H9 (cell line): ENCODE data around the gene RARS2. TPM values are rescaled to one million over a fixed set of nuclear protein-coding genes. Genes with fewer than 3 reads are reported as not detected.

Experiments
- DNase-seq: peaks from one replicate; pipeline ENCODE4 v3.0.0-alpha.2; 2017
- H2AFZ ChIP-seq: one replicate; pipeline ENCODE4 v1.6.1; 2013; ENCODE audit warnings: mild to moderate bottlenecking, low read length, control low read depth, moderate library complexity
- H2AK5ac ChIP-seq: 2 replicates; pipeline ENCODE4 v1.6.1; 2013; ENCODE audit warnings: low read length, control low read depth, mixed read lengths; ENCODE audit not compliant: insufficient read length
- H2BK120ac ChIP-seq: one replicate; pipeline ENCODE4 v1.6.1; 2013; ENCODE audit warnings: low read depth, mild to moderate bottlenecking, low read length, control low read depth, inconsistent platforms; ENCODE audit not compliant: poor library complexity, severe bottlenecking
- H2BK12ac ChIP-seq: 2 replicates; pipeline ENCODE4 v1.6.1; 2013; ENCODE audit warnings: low read length, control low read depth, mixed read lengths, low read depth; ENCODE audit not compliant: insufficient read length
- H2BK15ac ChIP-seq: 2 replicates; pipeline ENCODE4 v1.6.1; 2013; ENCODE audit warnings: low read depth, low read length, control low read depth
- H2BK20ac ChIP-seq: one replicate; pipeline ENCODE4 v1.6.1; 2013; ENCODE audit warnings: low read depth, mild to moderate bottlenecking, low read length, control low read depth, inconsistent platforms; ENCODE audit not compliant: poor library complexity, severe bottlenecking
- H2BK5ac ChIP-seq: 2 replicates; pipeline ENCODE4 v1.6.1; 2013; ENCODE audit warnings: low read length, control low read depth, mixed read lengths; ENCODE audit not compliant: insufficient read length
- H3K14ac ChIP-seq: 2 replicates; pipeline ENCODE4 v1.6.1; 2013; ENCODE audit warnings: low read length, control low read depth; ENCODE audit not compliant: insufficient read depth
- H3K18ac ChIP-seq: 2 replicates; pipeline ENCODE4 v1.6.1; 2013; ENCODE audit warnings: low read depth, mild to moderate bottlenecking, mixed read lengths, low read length, control low read depth; ENCODE audit not compliant: insufficient read length
- H3K23ac ChIP-seq: 2 replicates; pipeline ENCODE4 v1.6.1; 2013; ENCODE audit warnings: low read length, control low read depth, mixed read lengths, low read depth; ENCODE audit not compliant: insufficient read length
- H3K23me2 ChIP-seq: 2 replicates; pipeline ENCODE4 v1.6.1; 2013; ENCODE audit warnings: low read depth, mild to moderate bottlenecking, mixed read lengths, low read length, control low read depth; ENCODE audit not compliant: insufficient read length, poor library complexity, severe bottlenecking
- H3K27ac ChIP-seq: 2 replicates; pipeline ENCODE4 v1.5.1; 2013; ENCODE audit warnings: low read length, control low read depth, mixed read lengths, low read depth; ENCODE audit not compliant: insufficient read length
- H3K27me3 ChIP-seq: 2 replicates; pipeline ENCODE4 v1.6.1; 2013; ENCODE audit warnings: low read length, control low read depth, inconsistent platforms; ENCODE audit not compliant: insufficient read depth
- H3K4ac ChIP-seq: 2 replicates; pipeline ENCODE4 v1.6.1; 2013; ENCODE audit warnings: low read depth, mild to moderate bottlenecking, control low read depth, inconsistent platforms, low read length, moderate library complexity
- H3K4me1 ChIP-seq: 2 replicates; pipeline ENCODE4 v1.6.1; 2013; ENCODE audit warnings: low read length, control low read depth, inconsistent platforms; ENCODE audit not compliant: insufficient read depth
- H3K4me2 ChIP-seq: 2 replicates; pipeline ENCODE4 v1.6.1; 2013; ENCODE audit warnings: low read length, control low read depth, mixed read lengths; ENCODE audit not compliant: insufficient read length, insufficient read depth
- H3K56ac ChIP-seq: 2 replicates; pipeline ENCODE4 v1.6.1; 2013; ENCODE audit warnings: low read depth, mild to moderate bottlenecking, mixed read lengths, low read length, control low read depth; ENCODE audit not compliant: insufficient read length
- H3K79me1 ChIP-seq: 2 replicates; pipeline ENCODE4 v1.6.1; 2013; ENCODE audit warnings: low read depth, mild to moderate bottlenecking, moderate library complexity, low read length, control low read depth, inconsistent platforms; ENCODE audit not compliant: insufficient read depth, poor library complexity, severe bottlenecking
- H3K79me2 ChIP-seq: 2 replicates; pipeline ENCODE4 v1.6.1; 2013; ENCODE audit warnings: low read length, control low read depth, inconsistent platforms; ENCODE audit not compliant: insufficient read depth
- H3K9ac ChIP-seq: 2 replicates; pipeline ENCODE4 v1.6.1; 2013; ENCODE audit warnings: low read length, control low read depth, mixed read lengths; ENCODE audit not compliant: insufficient read length; ENCODE audit errors: extremely low read depth
- H3K9me3 ChIP-seq: one replicate; pipeline ENCODE4 v1.6.1; 2013; ENCODE audit warnings: low read depth, low read length, inconsistent platforms; ENCODE audit not compliant: control insufficient read depth
- H3T11ph ChIP-seq: one replicate; pipeline ENCODE4 v1.6.1; 2013; ENCODE audit warnings: mild to moderate bottlenecking, low read length, control low read depth, inconsistent platforms
- H4K20me1 ChIP-seq: one replicate; pipeline ENCODE4 v1.6.1; 2013; ENCODE audit not compliant: control insufficient read depth, insufficient read length, insufficient read depth
- H4K5ac ChIP-seq: 2 replicates; pipeline ENCODE4 v1.6.1; 2013; ENCODE audit warnings: low read depth, mild to moderate bottlenecking, mixed read lengths, low read length, control low read depth; ENCODE audit not compliant: insufficient read length
- H4K8ac ChIP-seq: replicated peaks from 2 replicates; pipeline ENCODE4 v1.6.1; 2013; ENCODE audit warnings: low read length, control low read depth, mixed read lengths, low read depth; ENCODE audit not compliant: insufficient read length
- H4K91ac ChIP-seq: 2 replicates; pipeline ENCODE4 v1.6.1; 2013; ENCODE audit warnings: low read depth, mild to moderate bottlenecking, moderate library complexity, mixed read lengths, low read length, control low read depth; ENCODE audit not compliant: insufficient read length
- H3K27ac Mint-ChIP-seq, 3 experiments: 2 replicates in 2 of 3; 3 replicates in 1 of 3; pipeline ENCODE4 v1.8.0; 2020 to 2021; ENCODE audit warnings: mixed read lengths in 3 of 3, mild to moderate bottlenecking in 1 of 3, moderate library complexity in 1 of 3
- H3K27me3 Mint-ChIP-seq: 2 replicates; pipeline ENCODE4 v1.8.0; 2021; ENCODE audit warnings: low read depth, mild to moderate bottlenecking, moderate library complexity, mixed read lengths
- H3K36me3 Mint-ChIP-seq, 3 experiments: 2 replicates in 2 of 3; 3 replicates in 1 of 3; pipeline ENCODE4 v1.8.0; 2020 to 2021; ENCODE audit warnings: low read depth in 3 of 3, mixed read lengths in 3 of 3; ENCODE audit not compliant: insufficient read depth in 1 of 3
- H3K4me1 Mint-ChIP-seq, 2 experiments: 2 replicates each; pipeline ENCODE4 v1.8.0; 2020; ENCODE audit warnings: mixed read lengths in 2 of 2
- H3K4me3 Mint-ChIP-seq, 2 experiments: 2 replicates in 1 of 2; 3 replicates in 1 of 2; pipeline ENCODE4 v1.8.0; 2020 to 2021; ENCODE audit warnings: mild to moderate bottlenecking in 2 of 2, mixed read lengths in 2 of 2, moderate library complexity in 1 of 2
- H3K9me3 Mint-ChIP-seq, 2 experiments: 2 replicates in 1 of 2; 3 replicates in 1 of 2; pipeline ENCODE4 v1.8.0; 2020; ENCODE audit warnings: mild to moderate bottlenecking in 2 of 2, mixed read lengths in 2 of 2, moderate library complexity in 1 of 2
- WGBS: extraction: QIAGEN DNeasy Blood & Tissue Kit; methylation state at CpG from one replicate; pipeline ENCODE4 v1.1.7; 2013; ENCODE audit warnings: missing lambda C conversion rate, low lambda C conversion rate, mixed read lengths; ENCODE audit not compliant: insufficient read length; ENCODE audit errors: extremely low coverage; 5-methylcytosine and 5-hydroxymethylcytosine counted together
- total RNA-seq: library from RNA; stranded (reverse); gene quantifications from 2 replicates; pipeline ENCODE4 v1.2.1, GENCODE V29; 2021
- TF ChIP-seq, protein P1 (sequence below): fragments of 200-600 bp; sonication (generic); conservative IDR thresholded peaks from 3 replicates; pipeline ENCODE4 v1.8.0; 2021; ENCODE audit warnings: antibody characterized with exemption, mild to moderate bottlenecking

Gene RARS2
- total RNA-seq, 1 experiment from 2014 or later = 45.1 TPM

DNA sequence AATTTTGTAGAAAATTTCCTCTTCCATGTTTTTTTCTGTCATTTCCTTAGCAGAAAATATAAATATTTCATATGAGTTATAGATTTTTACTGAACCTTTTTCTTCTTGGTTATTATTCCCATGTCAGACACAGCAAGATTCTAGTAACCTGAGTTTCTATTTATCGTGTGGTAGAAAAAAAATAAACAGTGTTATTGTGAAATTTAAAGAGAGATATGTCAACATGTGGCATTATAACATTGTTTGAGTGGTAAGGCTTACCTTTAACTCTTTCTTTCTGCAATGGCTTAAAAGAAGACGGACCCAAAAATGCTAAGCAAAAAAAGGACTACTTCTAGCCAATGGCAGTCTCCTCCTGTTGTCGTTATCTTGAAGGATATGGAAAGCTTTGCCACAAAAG lies 19.0 kb upstream of the RARS2 start:
- Histone ChIP-seq H3K56ac (no peak overlapping the region), H3K27me3 (no peaks in the 10 kb centered on the region), H3T11ph (no peak overlapping the region), H3K14ac (no peak overlapping the region), H3K9ac (no peak overlapping the region), H4K91ac (no peak overlapping the region), H3K4me2 (no peak overlapping the region), H3K9me3 (no peaks in the 10 kb centered on the region), H2AFZ (no peak overlapping the region), H3K79me1 (no peaks in the 10 kb centered on the region), H2AK5ac (no peak overlapping the region), H4K20me1 (no peaks in the 10 kb centered on the region), H3K79me2 (no peaks in the 10 kb centered on the region), H2BK15ac (no peak overlapping the region), H3K23me2 (no peaks in the 10 kb centered on the region), H3K27ac (no peak overlapping the region), H3K23ac (no peak overlapping the region), H4K5ac (no peak overlapping the region), H3K4me1 (no peaks in the 10 kb centered on the region), H3K4ac (no peak overlapping the region), H2BK5ac (no peak overlapping the region), H2BK20ac (no peak overlapping the region), H2BK120ac (no peak overlapping the region), H4K8ac (no peak overlapping the region), H3K18ac (no peak overlapping the region), H2BK12ac (no peak overlapping the region)
- Mint-ChIP-seq H3K36me3 (peaks cover 36 to 55% (median 53%) of the 10 kb centered on the region in 3 experiments), H3K4me1 (peaks cover 5 to 6% of the 10 kb centered on the region in 2 experiments), H3K27me3 (no peaks in the 10 kb centered on the region), H3K9me3 (peaks cover 0 to 7% of the 10 kb centered on the region in 2 experiments; a peak in 1 of 5 replicates), H3K4me3 (no peak overlapping the region), H3K27ac (no peak overlapping the region)
- TF ChIP-seq, protein P1, sequence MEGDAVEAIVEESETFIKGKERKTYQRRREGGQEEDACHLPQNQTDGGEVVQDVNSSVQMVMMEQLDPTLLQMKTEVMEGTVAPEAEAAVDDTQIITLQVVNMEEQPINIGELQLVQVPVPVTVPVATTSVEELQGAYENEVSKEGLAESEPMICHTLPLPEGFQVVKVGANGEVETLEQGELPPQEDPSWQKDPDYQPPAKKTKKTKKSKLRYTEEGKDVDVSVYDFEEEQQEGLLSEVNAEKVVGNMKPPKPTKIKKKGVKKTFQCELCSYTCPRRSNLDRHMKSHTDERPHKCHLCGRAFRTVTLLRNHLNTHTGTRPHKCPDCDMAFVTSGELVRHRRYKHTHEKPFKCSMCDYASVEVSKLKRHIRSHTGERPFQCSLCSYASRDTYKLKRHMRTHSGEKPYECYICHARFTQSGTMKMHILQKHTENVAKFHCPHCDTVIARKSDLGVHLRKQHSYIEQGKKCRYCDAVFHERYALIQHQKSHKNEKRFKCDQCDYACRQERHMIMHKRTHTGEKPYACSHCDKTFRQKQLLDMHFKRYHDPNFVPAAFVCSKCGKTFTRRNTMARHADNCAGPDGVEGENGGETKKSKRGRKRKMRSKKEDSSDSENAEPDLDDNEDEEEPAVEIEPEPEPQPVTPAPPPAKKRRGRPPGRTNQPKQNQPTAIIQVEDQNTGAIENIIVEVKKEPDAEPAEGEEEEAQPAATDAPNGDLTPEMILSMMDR = no peak
- WGBS = no CpG with 5 or more reads among the region's 3 CpGs
- DNase-seq = no peak
